Activated CD4-positive, alpha-beta T cell treated with anti-CD3 and anti-CD28 coated beads, Interleukin-2, amount 50 U/mL, for 24 hours (primary cell): Measurements from ENCODE around the gene CCDC7.
"Not testable (repeated sequence)": the region's sequence is repeated elsewhere in the genome, so short reads cannot be mapped to it uniquely, and the experiment has no call there.

ENCODE experiments used
- DNase-seq, 2 donors: peaks; one replicate each; pipeline ENCODE4 v3.0.0-alpha.2; 2020; ENCODE audit warnings: low read depth in 1 of 2, low spot score in 1 of 2

The CCDC7 gene

GRCh38 chr10:32687546-32687945, 241.6 kb downstream of the CCDC7 start:
- DNase-seq: no peak

DNA sequence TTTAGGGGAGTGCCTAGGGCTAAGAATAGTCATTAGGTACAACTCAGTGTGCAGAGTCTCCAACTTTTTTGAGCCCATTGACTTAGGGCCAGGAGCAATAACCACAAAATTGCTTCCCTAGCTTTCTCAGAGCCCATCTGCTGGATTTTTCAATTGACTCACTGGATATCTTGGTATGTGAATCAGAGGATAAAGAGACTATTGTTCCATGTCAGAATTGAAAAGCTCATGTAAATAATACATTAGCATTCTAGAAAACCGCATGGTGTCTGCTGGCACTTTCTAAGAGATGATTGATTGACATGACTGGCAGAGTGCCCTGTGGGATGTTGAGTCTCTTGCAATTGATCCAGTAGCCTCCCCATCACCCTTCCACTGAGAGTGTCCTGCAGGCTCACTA, 246.2 kb downstream of the CCDC7 start:
- DNase-seq: no peak

GRCh38 chr10:32693441-32693979, 247.6 kb downstream of the CCDC7 start:
- DNase-seq: no peak

DNA sequence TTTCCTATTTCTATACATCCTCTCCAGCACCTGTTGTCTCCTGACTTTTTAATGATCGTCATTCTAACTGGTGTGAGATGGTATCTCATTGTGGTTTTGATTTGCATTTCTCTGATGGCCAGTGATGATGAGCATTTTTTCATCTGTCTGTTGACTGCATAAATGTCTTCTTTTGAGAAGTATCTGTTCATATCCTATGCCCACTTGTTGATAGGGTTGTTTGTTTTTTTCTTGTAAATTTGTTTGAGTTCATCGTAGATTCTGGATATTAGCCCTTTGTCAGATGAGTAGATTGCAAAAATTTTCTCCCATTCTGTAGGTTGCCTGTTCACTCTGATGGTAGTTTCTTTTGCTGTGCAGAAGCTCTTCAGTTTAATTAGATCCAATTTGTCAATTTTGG, 253.7 kb downstream of the CCDC7 start:
- not testable (repeated sequence) for DNase-seq

DNA sequence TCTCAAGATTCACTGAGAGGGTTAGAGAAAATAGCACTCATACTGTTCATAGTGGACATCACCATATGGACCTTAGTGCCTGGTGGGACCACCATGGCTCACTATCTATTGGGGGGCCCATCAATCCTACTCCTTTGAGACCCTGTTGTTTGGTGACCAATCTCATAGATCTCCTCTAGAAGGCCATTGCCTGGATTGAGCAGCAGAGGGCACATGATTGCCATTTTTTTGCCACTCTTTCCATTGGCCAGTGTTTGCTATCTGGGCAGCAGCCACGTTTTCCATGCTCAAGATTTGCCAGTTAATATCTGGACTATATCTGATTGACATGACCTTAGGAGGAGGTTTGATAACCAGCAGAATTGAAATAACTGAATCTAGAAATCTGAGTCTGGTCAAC, 267.6 kb downstream of the CCDC7 start:
- no peak for DNase-seq

GRCh38 chr10:32731527-32731926, 285.6 kb downstream of the CCDC7 start:
- DNase-seq: no peak

DNA sequence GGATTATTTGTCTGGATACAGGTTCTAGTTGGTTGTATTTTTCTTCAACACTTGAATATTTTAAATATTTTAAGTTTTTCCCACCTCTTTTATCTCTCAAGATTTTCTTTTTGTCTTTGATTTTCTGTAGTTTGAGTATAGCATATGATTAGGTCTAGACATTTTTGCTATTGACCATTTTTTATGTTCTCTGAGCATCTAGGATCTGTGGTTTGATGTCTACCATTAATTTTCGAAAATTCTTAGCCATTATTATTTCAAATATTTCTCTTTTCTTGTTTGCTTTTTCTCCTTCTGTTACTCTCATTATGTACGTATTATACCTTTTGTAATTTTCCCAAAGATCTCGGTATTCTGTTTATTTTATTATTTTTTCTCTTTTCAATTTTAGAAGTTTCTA, 293.0 kb downstream of the CCDC7 start:
- DNase-seq: no peak

DNA sequence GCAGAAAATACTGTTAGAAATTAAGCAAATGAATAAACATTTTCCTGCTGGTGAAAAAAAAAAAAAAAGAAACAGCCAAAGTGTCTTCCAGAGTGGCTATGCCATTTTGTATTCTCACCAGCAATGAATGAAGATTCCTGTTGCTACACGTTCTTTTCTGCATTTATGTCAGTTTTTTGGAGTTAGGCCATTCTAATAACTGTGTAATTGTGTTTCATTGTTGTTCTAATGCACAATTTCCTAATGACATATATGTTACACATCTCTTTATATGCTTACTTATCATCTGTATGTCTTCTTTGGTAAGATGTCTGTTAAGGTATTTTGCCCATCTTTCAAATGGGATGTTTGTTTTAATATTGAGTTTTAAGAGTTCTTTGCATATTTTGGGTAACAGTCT, 298.4 kb downstream of the CCDC7 start:
- DNase-seq: no peak

- no peak for DNase-seq
These were observed 300.9 kb downstream of the CCDC7 start for GRCh38 chr10:32746869-32747268.

GRCh38 chr10:32751582-32751981, 305.6 kb downstream of the CCDC7 start:
- DNase-seq: no peak

DNA sequence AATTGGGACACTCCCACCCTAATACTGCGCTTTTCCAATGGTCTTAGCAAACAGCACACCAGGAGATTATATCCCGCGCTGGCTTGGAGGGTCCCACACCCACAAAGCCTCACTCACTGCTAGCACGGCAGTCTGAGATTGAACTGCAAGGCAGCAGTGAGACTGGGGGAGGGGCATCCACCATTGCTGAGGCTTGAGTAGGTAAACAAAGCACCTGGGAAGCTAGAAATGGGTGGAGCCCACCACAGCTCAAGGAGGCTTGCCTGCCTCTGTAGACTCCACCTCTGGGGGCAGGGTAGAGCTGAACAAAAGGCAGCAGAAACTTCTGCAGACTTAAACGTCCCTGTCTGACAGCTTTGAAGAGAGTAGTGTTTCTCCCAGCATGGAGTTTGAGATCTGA, 309.0 kb downstream of the CCDC7 start:
- DNase-seq: not testable (repeated sequence)

DNA sequence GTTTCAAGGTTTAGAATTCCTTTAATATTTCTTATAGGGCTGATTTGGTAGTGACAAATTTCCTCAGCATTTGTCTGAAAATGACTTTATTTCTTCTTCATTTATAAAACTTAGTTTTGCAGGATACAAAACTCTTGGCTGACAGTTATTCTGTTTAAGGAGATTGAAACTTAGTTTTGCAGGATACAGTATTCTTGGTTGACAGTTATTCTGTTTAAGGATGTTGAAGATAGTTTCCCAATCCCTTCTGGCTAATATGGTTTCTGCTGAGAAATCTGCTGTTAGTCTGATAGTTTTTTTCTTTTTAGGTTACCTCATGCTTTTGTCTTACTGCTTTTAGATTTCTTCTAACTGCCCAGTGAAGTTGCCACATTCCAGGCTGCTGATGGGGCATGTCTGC, 325.3 kb downstream of the CCDC7 start:
- DNase-seq: no peak

DNA sequence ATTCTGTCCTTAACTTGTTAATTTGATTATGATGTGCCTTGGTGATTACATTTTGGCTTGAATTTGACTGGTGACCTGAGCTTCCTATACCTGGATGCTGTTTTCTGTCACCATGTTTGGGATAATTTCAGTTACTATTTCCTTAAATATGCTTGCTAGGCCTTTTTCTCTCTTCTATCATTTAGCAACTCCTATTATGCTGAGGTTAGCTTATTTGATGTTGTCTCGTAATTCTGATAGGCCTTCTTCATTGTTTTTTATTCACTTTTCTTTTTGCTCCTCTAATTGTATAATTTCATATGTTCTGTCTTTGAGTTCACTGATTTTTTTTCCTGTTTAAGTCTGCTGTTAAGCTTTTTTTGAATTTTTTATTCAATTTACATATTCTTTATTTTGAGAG, 327.2 kb downstream of the CCDC7 start:
- DNase-seq: no peak

DNA sequence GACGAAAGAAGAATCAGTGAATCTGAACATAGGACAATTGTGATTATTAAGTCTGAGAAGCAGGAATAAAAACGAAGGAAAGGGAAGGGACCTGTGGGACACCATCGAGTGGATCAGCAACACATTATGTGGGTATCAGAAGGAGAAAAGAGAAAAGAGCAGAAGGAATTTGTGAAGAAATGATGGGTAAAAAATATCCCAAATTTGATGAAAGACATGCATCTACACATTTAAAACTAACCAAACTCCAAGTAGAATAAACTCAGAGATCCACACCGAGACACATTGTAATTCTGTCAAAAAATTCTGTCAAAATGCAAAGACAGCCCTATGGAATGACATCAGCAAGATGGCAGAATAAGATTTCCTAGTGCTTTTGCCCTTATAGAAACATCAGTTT, 341.0 kb downstream of the CCDC7 start:
- DNase-seq: no peak

DNA sequence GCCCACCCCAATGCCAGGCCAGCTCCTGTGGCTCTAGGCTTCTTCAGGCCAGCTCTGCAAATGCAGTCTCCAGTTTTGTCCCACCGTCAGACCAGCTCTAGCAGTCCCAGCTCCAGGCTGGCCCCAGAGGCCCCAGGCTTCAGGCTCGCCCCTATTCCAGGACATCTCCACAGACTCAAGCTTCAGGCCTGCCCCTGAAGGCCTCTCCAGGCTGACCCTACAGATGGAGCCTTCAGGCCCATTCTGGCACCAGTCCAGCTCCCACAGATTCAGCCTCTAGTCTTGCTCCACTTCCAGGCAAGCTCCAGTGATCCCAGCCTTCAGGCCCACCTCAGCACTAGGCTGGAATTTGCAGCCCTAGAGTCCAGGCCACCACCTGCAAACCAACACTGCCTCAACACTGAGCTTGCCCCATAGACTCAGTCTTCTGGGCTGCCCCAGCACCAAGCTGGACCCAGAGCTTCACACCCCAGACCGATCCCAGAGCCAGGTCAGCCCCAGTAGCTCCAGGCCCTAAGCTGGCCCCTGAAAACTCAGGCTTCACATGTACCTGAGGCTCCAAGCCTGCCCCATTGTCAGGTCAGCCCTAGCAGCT, 341.8 kb downstream of the CCDC7 start:
- DNase-seq: no peak

DNA sequence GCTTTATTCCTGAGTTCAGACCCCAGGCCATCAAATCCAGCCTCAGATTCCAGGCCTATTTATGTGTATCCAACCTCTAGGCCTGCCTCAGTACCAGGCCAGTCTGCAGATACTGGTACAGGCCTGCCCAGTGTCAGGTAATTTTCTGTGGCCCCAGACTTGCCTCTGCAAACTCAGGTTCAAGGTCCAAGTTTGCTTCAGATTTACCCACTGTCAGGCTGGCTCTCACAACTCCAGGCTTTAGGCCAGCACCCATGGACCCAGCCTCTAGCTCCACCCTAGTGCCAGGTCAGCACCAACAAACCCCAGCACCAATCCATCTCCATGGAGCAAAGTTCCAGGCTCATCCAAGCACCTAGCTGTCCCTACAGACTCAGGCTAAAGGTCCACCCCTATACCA, 342.4 kb downstream of the CCDC7 start:
- DNase-seq: no peak

DNA sequence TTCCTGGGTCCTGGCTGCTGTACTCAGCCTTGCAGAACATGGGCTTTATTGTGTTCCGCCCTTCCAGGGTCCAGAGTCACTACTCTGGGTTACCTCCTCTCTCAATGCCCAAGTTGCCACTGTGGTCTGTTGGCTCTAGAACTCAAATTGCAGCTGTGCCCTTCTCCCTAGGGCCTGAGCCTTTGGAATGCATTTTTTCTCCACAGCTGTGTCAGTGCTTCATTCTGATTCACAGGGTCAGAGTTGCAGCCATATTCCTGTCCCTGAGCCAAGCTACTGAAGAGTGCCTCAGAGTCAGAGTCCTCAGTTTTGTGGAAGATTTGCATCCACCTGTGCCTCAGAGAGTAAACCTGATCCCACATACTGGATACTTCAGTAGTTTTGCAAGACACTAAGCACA, 344.5 kb downstream of the CCDC7 start:
- no peak for DNase-seq

DNA sequence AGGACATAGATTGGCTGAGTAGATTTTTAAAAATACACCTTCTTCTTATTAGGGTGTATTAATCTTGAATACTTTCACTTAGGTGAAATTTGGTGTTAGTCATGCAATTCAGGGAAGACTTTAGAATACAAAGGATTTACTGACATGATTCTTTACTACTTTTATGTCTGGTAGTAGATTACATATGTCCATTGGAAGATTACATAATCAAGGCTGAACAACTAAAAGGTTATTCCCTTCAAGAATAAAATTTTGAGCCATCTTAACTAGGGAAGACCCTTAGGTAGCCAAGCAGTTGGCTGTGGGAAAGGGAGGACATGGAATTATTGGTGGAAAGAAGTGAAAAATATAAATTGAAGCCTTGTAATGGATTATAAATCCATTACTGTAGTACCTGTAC, 347.1 kb downstream of the CCDC7 start:
- DNase-seq: no peak

GRCh38 chr10:32795598-32796183, 349.8 kb downstream of the CCDC7 start:
- peak in 1 of 2 donors; percentile 7 for DNase-seq

- not testable (repeated sequence) for DNase-seq
These were observed 351.5 kb downstream of the CCDC7 start for GRCh38 chr10:32797393-32797792.

DNA sequence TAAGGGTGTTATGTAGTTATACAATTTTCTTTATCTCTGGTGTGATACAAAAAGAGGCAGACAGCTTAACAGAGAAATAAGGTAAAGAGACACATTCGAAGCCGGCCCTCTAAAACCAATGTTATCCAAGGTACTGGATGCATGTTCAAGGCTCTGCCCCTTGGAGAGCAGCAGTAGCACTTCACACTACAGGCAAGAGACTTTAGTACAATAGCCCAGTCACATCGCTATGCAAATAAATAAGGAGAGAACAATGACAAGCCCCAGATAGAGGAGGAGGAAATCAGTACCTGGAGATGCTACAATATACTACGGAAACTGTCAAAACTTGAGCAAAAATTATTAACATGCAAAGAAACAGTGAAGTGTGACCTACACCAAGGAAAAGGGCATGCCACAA, 401.0 kb downstream of the CCDC7 start:
- DNase-seq: no peak

DNA sequence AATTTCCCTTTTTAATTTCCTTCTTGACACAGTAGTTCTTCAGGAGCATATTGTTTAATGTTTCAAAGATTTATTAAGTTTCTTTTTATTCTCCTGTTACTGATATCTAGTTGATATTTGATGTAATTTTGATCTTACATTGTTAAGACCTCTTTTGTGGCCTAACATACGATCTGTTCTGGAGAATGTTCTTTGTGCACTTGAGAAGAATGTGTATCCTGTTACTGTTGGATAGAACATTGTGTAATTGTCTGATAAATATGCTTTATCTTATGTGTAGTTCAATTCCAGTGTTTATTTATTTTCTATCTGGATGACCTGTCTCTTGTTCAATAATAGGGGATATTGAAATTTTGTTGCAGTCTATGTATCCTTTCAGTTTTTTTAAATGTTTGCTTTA, 405.4 kb downstream of the CCDC7 start:
- no peak for DNase-seq

DNA sequence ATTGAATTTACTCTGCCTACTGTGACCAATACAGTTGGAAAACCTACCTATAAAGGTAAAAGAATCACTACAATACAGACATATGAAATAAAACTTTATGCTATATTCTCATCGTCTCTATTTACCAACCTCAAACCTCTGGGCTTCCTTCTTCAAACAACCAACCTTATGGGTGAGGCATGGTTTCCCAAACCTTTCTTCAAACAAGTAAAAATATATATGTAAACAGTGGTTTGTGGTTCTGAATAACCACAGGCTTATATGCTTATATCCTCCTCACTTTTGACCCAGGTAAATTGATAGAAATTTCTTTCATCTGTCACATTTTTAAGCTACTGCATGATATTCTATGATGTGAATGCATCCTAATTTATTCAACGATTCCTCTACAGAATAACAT, 408.5 kb downstream of the CCDC7 start:
- DNase-seq: no peak
